H1 (cell line): ENCODE results near the gene PFDN1. TPM values are rescaled to one million over a fixed set of nuclear protein-coding genes. Genes with fewer than 3 reads are reported as not detected.

Source experiments
- BCL11A ChIP-seq, 2 experiments: IDR thresholded peaks; one replicate each; pipeline ENCODE4 v1.6.1; 2011; ENCODE audit warnings: low read depth in 2 of 2, low read length in 2 of 2, mild to moderate bottlenecking in 2 of 2
- EGR1 ChIP-seq: IDR thresholded peaks from 2 replicates; pipeline ENCODE4 v1.6.1; 2011; ENCODE audit warnings: low read depth, low read length, borderline replicate concordance
- JUND ChIP-seq: IDR thresholded peaks from 2 replicates; pipeline ENCODE4 v1.6.1; 2011; ENCODE audit warnings: mild to moderate bottlenecking, improper control_type of control experiment, low read length
- SIX5 ChIP-seq: IDR thresholded peaks from 2 replicates; pipeline ENCODE4 v1.6.1; 2011; ENCODE audit warnings: mild to moderate bottlenecking, low read depth, low read length
- YY1 ChIP-seq: IDR thresholded peaks from 2 replicates; pipeline ENCODE4 v1.6.1; 2011; ENCODE audit warnings: low read depth, mild to moderate bottlenecking, low read length
- polyA plus RNA-seq, 7 experiments: library from polyadenylated mRNA; depleted of rRNA in 3 of 7; stranded (reverse) in 5 of 7; unstranded in 2 of 7; fragments of >200 nt in 5 of 7; fragments of 200-250 nt in 2 of 7; gene quantifications; 1 replicate in 5 of 7; 2 replicates in 1 of 7; 4 replicates in 1 of 7; pipeline versions ENCODE4 v1.2.1 to v1.2.3, GENCODE V29; 2011 to 2013; ENCODE audit warnings: missing spikeins in 2 of 7, mixed read lengths in 2 of 7
- total RNA-seq: library from RNA; stranded (reverse); fragmentation: NEBNext Ultra II Directional; extraction: Animal tissue kit (Norgen Biotek cat#: 25700); gene quantifications from 2 replicates; pipeline ENCODE4 v1.2.1, GENCODE V29; 2021
- TF ChIP-seq, protein P1 (sequence below): fragments of 300-600 bp; sonication (generic); IDR thresholded peaks from 2 replicates; pipeline ENCODE4 v1.7.1; 2012; ENCODE audit warnings: low read length, moderate library complexity, mild to moderate bottlenecking, inconsistent platforms; ENCODE audit not compliant: insufficient replicate concordance
- TF ChIP-seq, protein P2 (sequence below): IDR thresholded peaks from 2 replicates; pipeline ENCODE4 v1.6.1; 2011; ENCODE audit warnings: low read length, improper control_type of control experiment

Gene PFDN1
- total and polyA plus RNA-seq, 2 of the 8 experiments (the other 6 are each of a cell fraction or from before 2014, with no cell fraction given) = 53.0 to 89.6 TPM

DNA sequence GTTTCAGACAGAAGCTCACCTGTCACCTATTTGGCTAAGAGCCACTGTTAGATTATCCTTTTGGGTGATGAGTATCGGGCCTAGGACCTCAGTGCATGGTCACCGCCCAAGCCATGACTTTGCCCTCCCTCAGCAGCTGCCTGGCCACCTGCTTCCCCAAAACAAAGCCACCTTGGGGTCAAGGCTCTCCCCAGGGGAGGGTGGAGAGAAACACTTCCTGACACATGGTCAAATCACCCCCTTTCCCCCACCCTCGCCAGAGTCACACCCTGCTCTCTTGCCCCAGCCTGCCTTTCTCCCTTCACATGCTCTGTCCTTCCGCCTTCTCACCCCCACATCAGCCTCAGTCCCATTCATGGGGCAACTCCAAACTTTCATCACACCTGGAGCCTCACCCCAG, 45.2 kb upstream of the PFDN1 start (continued):
- TF ChIP-seq BCL11A (IDR thresholded peaks at IDR 0.05; ENCODE audit: low read depth in 2 of 2, low read length in 2 of 2) (no peak), SIX5 (no peak), EGR1 (no peak), YY1 (no peak), JUND (no peak)
- TF ChIP-seq, protein P1, sequence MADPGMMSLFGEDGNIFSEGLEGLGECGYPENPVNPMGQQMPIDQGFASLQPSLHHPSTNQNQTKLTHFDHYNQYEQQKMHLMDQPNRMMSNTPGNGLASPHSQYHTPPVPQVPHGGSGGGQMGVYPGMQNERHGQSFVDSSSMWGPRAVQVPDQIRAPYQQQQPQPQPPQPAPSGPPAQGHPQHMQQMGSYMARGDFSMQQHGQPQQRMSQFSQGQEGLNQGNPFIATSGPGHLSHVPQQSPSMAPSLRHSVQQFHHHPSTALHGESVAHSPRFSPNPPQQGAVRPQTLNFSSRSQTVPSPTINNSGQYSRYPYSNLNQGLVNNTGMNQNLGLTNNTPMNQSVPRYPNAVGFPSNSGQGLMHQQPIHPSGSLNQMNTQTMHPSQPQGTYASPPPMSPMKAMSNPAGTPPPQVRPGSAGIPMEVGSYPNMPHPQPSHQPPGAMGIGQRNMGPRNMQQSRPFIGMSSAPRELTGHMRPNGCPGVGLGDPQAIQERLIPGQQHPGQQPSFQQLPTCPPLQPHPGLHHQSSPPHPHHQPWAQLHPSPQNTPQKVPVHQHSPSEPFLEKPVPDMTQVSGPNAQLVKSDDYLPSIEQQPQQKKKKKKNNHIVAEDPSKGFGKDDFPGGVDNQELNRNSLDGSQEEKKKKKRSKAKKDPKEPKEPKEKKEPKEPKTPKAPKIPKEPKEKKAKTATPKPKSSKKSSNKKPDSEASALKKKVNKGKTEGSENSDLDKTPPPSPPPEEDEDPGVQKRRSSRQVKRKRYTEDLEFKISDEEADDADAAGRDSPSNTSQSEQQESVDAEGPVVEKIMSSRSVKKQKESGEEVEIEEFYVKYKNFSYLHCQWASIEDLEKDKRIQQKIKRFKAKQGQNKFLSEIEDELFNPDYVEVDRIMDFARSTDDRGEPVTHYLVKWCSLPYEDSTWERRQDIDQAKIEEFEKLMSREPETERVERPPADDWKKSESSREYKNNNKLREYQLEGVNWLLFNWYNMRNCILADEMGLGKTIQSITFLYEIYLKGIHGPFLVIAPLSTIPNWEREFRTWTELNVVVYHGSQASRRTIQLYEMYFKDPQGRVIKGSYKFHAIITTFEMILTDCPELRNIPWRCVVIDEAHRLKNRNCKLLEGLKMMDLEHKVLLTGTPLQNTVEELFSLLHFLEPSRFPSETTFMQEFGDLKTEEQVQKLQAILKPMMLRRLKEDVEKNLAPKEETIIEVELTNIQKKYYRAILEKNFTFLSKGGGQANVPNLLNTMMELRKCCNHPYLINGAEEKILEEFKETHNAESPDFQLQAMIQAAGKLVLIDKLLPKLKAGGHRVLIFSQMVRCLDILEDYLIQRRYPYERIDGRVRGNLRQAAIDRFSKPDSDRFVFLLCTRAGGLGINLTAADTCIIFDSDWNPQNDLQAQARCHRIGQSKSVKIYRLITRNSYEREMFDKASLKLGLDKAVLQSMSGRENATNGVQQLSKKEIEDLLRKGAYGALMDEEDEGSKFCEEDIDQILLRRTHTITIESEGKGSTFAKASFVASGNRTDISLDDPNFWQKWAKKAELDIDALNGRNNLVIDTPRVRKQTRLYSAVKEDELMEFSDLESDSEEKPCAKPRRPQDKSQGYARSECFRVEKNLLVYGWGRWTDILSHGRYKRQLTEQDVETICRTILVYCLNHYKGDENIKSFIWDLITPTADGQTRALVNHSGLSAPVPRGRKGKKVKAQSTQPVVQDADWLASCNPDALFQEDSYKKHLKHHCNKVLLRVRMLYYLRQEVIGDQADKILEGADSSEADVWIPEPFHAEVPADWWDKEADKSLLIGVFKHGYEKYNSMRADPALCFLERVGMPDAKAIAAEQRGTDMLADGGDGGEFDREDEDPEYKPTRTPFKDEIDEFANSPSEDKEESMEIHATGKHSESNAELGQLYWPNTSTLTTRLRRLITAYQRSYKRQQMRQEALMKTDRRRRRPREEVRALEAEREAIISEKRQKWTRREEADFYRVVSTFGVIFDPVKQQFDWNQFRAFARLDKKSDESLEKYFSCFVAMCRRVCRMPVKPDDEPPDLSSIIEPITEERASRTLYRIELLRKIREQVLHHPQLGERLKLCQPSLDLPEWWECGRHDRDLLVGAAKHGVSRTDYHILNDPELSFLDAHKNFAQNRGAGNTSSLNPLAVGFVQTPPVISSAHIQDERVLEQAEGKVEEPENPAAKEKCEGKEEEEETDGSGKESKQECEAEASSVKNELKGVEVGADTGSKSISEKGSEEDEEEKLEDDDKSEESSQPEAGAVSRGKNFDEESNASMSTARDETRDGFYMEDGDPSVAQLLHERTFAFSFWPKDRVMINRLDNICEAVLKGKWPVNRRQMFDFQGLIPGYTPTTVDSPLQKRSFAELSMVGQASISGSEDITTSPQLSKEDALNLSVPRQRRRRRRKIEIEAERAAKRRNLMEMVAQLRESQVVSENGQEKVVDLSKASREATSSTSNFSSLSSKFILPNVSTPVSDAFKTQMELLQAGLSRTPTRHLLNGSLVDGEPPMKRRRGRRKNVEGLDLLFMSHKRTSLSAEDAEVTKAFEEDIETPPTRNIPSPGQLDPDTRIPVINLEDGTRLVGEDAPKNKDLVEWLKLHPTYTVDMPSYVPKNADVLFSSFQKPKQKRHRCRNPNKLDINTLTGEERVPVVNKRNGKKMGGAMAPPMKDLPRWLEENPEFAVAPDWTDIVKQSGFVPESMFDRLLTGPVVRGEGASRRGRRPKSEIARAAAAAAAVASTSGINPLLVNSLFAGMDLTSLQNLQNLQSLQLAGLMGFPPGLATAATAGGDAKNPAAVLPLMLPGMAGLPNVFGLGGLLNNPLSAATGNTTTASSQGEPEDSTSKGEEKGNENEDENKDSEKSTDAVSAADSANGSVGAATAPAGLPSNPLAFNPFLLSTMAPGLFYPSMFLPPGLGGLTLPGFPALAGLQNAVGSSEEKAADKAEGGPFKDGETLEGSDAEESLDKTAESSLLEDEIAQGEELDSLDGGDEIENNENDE = no peak
- TF ChIP-seq, protein P2, sequence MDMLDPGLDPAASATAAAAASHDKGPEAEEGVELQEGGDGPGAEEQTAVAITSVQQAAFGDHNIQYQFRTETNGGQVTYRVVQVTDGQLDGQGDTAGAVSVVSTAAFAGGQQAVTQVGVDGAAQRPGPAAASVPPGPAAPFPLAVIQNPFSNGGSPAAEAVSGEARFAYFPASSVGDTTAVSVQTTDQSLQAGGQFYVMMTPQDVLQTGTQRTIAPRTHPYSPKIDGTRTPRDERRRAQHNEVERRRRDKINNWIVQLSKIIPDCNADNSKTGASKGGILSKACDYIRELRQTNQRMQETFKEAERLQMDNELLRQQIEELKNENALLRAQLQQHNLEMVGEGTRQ = no peak
